HL-60 (cell line): ENCODE data around the gene SLC35F6.
"Not testable (repeated sequence)": the region's sequence is repeated elsewhere in the genome, so short reads cannot be mapped to it uniquely, and the experiment has no call there.

Experiments
- DNase-seq, 2 experiments: peaks; one replicate each; pipeline ENCODE4 v3.0.0-alpha.2; 2010 to 2020; ENCODE audit warnings: low read depth in 1 of 2, low spot score in 1 of 2
- H3K27ac ChIP-seq: fragments of 250-450 bp; sonication (Bioruptor Pico); replicated peaks from 2 replicates; pipeline ENCODE4 v1.5.1; 2020; ENCODE audit warnings: mild to moderate bottlenecking, moderate library complexity
- H3K27me3 ChIP-seq: fragments of 250-450 bp; sonication (Bioruptor Pico); 2 replicates; pipeline ENCODE4 v1.5.1; 2021; ENCODE audit warnings: mild to moderate bottlenecking, moderate library complexity; ENCODE audit not compliant: insufficient read depth, poor library complexity, severe bottlenecking
- H3K4me3 ChIP-seq: replicated peaks from 2 replicates; pipeline ENCODE4 v1.5.1; 2011; ENCODE audit warnings: mild to moderate bottlenecking, control low read depth, low read length; ENCODE audit not compliant: insufficient read depth
- CTCF ChIP-seq: IDR thresholded peaks from one replicate; pipeline ENCODE4 v1.5.1; 2011; ENCODE audit warnings: low read length, control low read depth, inconsistent platforms; ENCODE audit not compliant: insufficient read depth
- GABPA ChIP-seq: IDR thresholded peaks from 2 replicates; pipeline ENCODE4 v1.6.1; 2012; ENCODE audit warnings: low read depth
- POLR2AphosphoS5 ChIP-seq: IDR thresholded peaks from 2 replicates; pipeline ENCODE4 v1.6.1; 2012; ENCODE audit warnings: low read depth
- REST ChIP-seq: IDR thresholded peaks from 2 replicates; pipeline ENCODE4 v1.6.1; 2012; ENCODE audit warnings: low read depth; ENCODE audit not compliant: insufficient replicate concordance
- SPI1 ChIP-seq: IDR thresholded peaks from 2 replicates; pipeline ENCODE4 v1.6.1; 2012; ENCODE audit warnings: low read depth, mild to moderate bottlenecking, borderline replicate concordance

Gene SLC35F6

GRCh38 chr2:26749787-26750420 lies 14.2 kb upstream of the SLC35F6 start:
- H3K27me3 ChIP-seq, H3K4me3 ChIP-seq, H3K27ac ChIP-seq: not testable (repeated sequence)
- peak; percentile 53; the same call in 1 of the 2 replicates for TF ChIP-seq SPI1
- peak in 1 of 2 experiments; percentile 22 for DNase-seq

- H3K27me3 ChIP-seq, H3K4me3 ChIP-seq, DNase-seq, H3K27ac ChIP-seq: not testable (repeated sequence)
Measured at GRCh38 chr2:26750467-26750866, 13.6 kb upstream of the SLC35F6 start.

- TF ChIP-seq SPI1 (no peak), REST (no peak), CTCF (no peak), GABPA (no peak), POLR2AphosphoS5 (no peak)
- no peak overlapping the region for H3K4me3 ChIP-seq
- no peak for DNase-seq
- no peaks in the 10 kb centered on the region for H3K27me3 ChIP-seq
- H3K27ac ChIP-seq, result no peak overlapping the region
Measured at GRCh38 chr2:26752656-26753055, 11.4 kb upstream of the SLC35F6 start.

GRCh38 chr2:26754539-26754938 lies 9.5 kb upstream of the SLC35F6 start:
- Histone ChIP-seq H3K27me3 (no peaks in the 10 kb centered on the region), H3K4me3 (no peak overlapping the region), H3K27ac (no peak overlapping the region)
- DNase-seq, result no peak
- TF ChIP-seq REST, result no peak
- TF ChIP-seq GABPA, result no peak
- TF ChIP-seq POLR2AphosphoS5, result no peak
- TF ChIP-seq CTCF, result no peak
- TF ChIP-seq SPI1, result no peak

- TF ChIP-seq SPI1, result peak; percentile 60; the same call in 1 of the 2 replicates
- no peak for TF ChIP-seq REST
- TF ChIP-seq CTCF, result no peak
- no peak for TF ChIP-seq GABPA
- TF ChIP-seq POLR2AphosphoS5, result no peak
- H3K27ac ChIP-seq, result no peak overlapping the region
- peak; percentile 26 to 39 for DNase-seq
- H3K27me3 ChIP-seq, result no peaks in the 10 kb centered on the region
- no peak overlapping the region for H3K4me3 ChIP-seq
Measured at GRCh38 chr2:26754972-26755670, 9.0 kb upstream of the SLC35F6 start.
